AG04450 (cell line): Measurements from ENCODE around the gene CHD3. TPM values are rescaled to one million over a fixed set of nuclear protein-coding genes. Genes with fewer than 3 reads are reported as not detected.
A peak's percentile ranks its signal among the peaks of the same experiment; 100 is the strongest.

Experiments used
- CTCF ChIA-PET: fragments of 300-600, 350-600 bp; formaldehyde crosslinking; extraction: SDS; loops from one replicate; lab custom pipeline; 2022; ENCODE audit warnings: antibody characterized with exemption, inconsistent platforms; lab: Charles Lee
- POLR2A ChIA-PET: fragments of 350-600 bp; formaldehyde crosslinking; extraction: SDS; loops from one replicate; lab custom pipeline; 2021; ENCODE audit warnings: antibody characterized with exemption, inconsistent platforms; lab: Yijun Ruan, JAX
- DNase-seq: peaks from one replicate; pipeline ENCODE4 v3.0.0-alpha.2; 2011; ENCODE audit warnings: low read depth, low spot score
- H3K27ac ChIP-seq: one replicate; pipeline ENCODE4 v1.5.1; 2012; ENCODE audit warnings: low read depth, low read length, control low read depth
- H3K27me3 ChIP-seq: one replicate; pipeline ENCODE4 v1.6.0; 2012; ENCODE audit warnings: low read length; ENCODE audit not compliant: control insufficient read depth, insufficient read depth
- H3K4me3 ChIP-seq: 2 replicates; pipeline ENCODE4 v1.5.1; 2011; ENCODE audit warnings: mild to moderate bottlenecking, low read depth, low read length, control low read depth
- H3K9me3 ChIP-seq: 2 replicates; pipeline ENCODE4 v1.5.1; 2012; ENCODE audit warnings: low read length; ENCODE audit not compliant: control insufficient read depth, insufficient read depth
- CTCF ChIP-seq: IDR thresholded peaks from 2 replicates; pipeline ENCODE4 v1.5.1; 2011; ENCODE audit warnings: low read depth, low read length, control low read depth, inconsistent platforms
- polyA plus RNA-seq: library from polyadenylated mRNA; depleted of rRNA; stranded (reverse); fragments of >200 nt; gene quantifications from 2 replicates; pipeline ENCODE4 v1.2.3, GENCODE V29; 2011

The CHD3 gene
- polyA plus RNA-seq, 1 experiment: 50.0 TPM

- ChIA-PET CTCF (interaction anchor here (1.0 kb wide), 1 partner anchor 8 kb away, joined by 3 read pairs; no protein-coding TSS in a partner anchor), POLR2A (interaction anchor here (0.7 to 2.1 kb wide), 3 partner anchors 13 to 249 kb away, joined by 3 to 16 read pairs (median 6); partner anchors contain the start of gene NAA38)
- peaks cover 4% of the 10 kb centered on the region; the same call in 1 of the 2 replicates for H3K9me3 ChIP-seq
- peak overlapping the region; percentile 59 for H3K4me3 ChIP-seq
- peak overlapping the region; percentile 99 for H3K27ac ChIP-seq
- no peak for DNase-seq
- H3K27me3 ChIP-seq: no peaks in the 10 kb centered on the region
- TF ChIP-seq CTCF: no peak
Measured at GRCh38 chr17:7843257-7843535, 45.4 kb upstream of the CHD3 start.

GRCh38 chr17:7843536-7844291 lies 44.9 kb upstream of the CHD3 start:
- POLR2A ChIA-PET: interaction anchor here (0.7 to 2.1 kb wide), 3 partner anchors 13 to 250 kb away, joined by 3 to 16 read pairs (median 6); partner anchors contain the start of gene NAA38

GRCh38 chr17:7844292-7845154 lies 44.1 kb upstream of the CHD3 start:
- ChIA-PET POLR2A (interaction anchor here (1.0 to 1.6 kb wide), 4 partner anchors 8 to 261 kb away, joined by 3 to 30 read pairs (median 8); partner anchors contain the start of genes CYB5D1, MPDU1 and NAA38), CTCF (interaction anchor here (0.5 to 1.5 kb wide), 6 partner anchors 10 to 211 kb away, joined by 3 to 11 read pairs (median 4); partner anchors contain the start of genes KDM6B and NAA38)
- Histone ChIP-seq H3K9me3 (peaks cover 4% of the 10 kb centered on the region; the same call in 1 of the 2 replicates), H3K27ac (peak overlapping the region; percentile 99), H3K27me3 (no peaks in the 10 kb centered on the region), H3K4me3 (peak overlapping the region; percentile 59)
- no peak for TF ChIP-seq CTCF
- peak; percentile 82 for DNase-seq

More at GRCh38 chr17:7843536-7844291, 44.9 kb upstream of the CHD3 start:
- CTCF ChIA-PET: interaction anchor here (1.0 kb wide), 1 partner anchor 9 kb away, joined by 3 read pairs; no protein-coding TSS in a partner anchor
- no peak for TF ChIP-seq CTCF
- peak; percentile 57 for DNase-seq
- Histone ChIP-seq H3K27ac (peak overlapping the region; percentile 99), H3K27me3 (no peaks in the 10 kb centered on the region), H3K9me3 (peaks cover 4% of the 10 kb centered on the region; the same call in 1 of the 2 replicates), H3K4me3 (peak overlapping the region; percentile 59)

- CTCF ChIA-PET: interaction anchor here (0.6 to 1.5 kb wide), 4 partner anchors 11 to 212 kb away, joined by 3 to 9 read pairs (median 4); partner anchors contain the start of gene KDM6B
- no peak for TF ChIP-seq CTCF
- no peaks in the 10 kb centered on the region for H3K27me3 ChIP-seq
- H3K4me3 ChIP-seq: peak overlapping the region; percentile 59
- POLR2A ChIA-PET: interaction anchor here (1.2 to 1.6 kb wide), 3 partner anchors 9 to 98 kb away, joined by 3 to 30 read pairs (median 13); partner anchors contain the start of genes CYB5D1 and NAA38
- peaks cover 4% of the 10 kb centered on the region; the same call in 1 of the 2 replicates for H3K9me3 ChIP-seq
- H3K27ac ChIP-seq: peak overlapping the region; percentile 99
- DNase-seq: no peak
Measured at GRCh38 chr17:7845359-7846062, 43.1 kb upstream of the CHD3 start.
